Testis (tissue), 2 donors: ENCODE data around the gene OLFML3.

Experiments used
- POLR2A ChIP-seq: fragments of 450-650 bp; IDR thresholded peaks from one replicate; pipeline ENCODE4 v1.6.1; 2017; ENCODE audit warnings: antibody characterized with exemption, mild to moderate bottlenecking, moderate library complexity
- TF ChIP-seq, protein P1 (sequence below), 3 experiments: fragments of 450-650 bp in 2 of 3; fragments of 200-600 bp in 1 of 3; sonication (generic) in 1 of 3; IDR thresholded peaks; one replicate each; pipeline ENCODE4 v1.5.1; 2016 to 2019; ENCODE audit warnings: antibody characterized with exemption in 3 of 3, mild to moderate bottlenecking in 2 of 3, moderate library complexity in 1 of 3

DNA sequence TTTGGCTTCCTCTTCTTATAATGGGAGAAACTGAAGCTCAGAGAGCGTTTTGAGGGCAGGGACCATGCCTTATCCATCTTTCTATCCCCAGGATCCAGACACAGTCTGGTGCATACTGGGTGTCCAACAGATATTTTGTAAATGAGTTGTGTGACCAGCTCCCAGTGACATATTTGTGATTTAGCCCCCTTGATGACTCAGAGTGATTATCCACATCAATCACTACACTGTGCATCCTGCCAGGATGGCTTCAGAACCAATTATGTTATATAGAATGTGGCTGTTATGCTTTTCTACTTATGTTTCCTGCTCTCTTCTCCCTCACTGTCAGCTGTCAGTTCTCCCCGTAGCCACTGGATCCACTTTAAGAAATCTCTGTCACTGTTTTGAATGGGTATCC is 11.3 kb downstream of the OLFML3 start:
- TF ChIP-seq, protein P1, sequence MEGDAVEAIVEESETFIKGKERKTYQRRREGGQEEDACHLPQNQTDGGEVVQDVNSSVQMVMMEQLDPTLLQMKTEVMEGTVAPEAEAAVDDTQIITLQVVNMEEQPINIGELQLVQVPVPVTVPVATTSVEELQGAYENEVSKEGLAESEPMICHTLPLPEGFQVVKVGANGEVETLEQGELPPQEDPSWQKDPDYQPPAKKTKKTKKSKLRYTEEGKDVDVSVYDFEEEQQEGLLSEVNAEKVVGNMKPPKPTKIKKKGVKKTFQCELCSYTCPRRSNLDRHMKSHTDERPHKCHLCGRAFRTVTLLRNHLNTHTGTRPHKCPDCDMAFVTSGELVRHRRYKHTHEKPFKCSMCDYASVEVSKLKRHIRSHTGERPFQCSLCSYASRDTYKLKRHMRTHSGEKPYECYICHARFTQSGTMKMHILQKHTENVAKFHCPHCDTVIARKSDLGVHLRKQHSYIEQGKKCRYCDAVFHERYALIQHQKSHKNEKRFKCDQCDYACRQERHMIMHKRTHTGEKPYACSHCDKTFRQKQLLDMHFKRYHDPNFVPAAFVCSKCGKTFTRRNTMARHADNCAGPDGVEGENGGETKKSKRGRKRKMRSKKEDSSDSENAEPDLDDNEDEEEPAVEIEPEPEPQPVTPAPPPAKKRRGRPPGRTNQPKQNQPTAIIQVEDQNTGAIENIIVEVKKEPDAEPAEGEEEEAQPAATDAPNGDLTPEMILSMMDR (IDR thresholded peaks at IDR 0.05), result no peak
- no peak for TF ChIP-seq POLR2A
